ENCODE data around the gene BICRAL. TPM values are rescaled to one million over a fixed set of nuclear protein-coding genes. Genes with fewer than 3 reads are reported as not detected.
"Not testable (repeated sequence)": the region's sequence is repeated elsewhere in the genome, so short reads cannot be mapped to it uniquely, and the experiment has no call there.

The BICRAL gene
- total and polyA plus RNA-seq, 2 of the 4 experiments (the other 2 are of a cell fraction) = 4.0 to 6.1 TPM

DNA sequence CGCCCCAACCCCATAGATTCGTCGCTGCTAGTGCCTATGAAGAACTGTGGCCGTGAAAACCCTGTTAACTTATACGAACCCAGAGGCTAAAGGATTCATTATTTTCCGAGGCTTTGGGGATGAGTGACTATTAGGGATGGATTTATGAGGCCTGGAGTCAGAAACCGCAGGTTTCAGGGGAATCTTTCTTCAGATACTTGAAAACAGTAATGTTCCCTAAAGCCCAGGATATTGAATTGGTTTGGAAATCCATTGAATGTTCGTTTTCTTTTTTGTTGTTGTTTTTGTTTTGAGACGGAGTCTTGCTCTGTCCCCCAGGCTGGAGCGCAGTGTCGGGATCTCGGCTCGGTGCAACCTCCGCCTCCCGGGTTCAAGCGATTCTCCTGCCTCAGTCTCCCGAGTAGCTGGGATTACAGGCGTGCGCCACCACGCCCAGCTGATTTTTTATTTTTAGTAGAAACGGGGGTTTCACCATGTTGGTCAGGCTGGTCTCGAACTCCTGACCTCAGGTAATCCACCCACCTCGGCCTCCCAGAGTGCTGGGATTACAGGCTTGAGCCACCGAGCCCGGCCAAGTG, 98.5 kb downstream of the BICRAL start:
- H3K18ac ChIP-seq (ENCODE audit: low read depth, low read length); H2BK15ac ChIP-seq (ENCODE audit: low read depth, low read length); H3K9me3 ChIP-seq (ENCODE audit: control insufficient read depth, insufficient read depth, low read length); CTCF ChIA-PET; H3K9me1 ChIP-seq (ENCODE audit: insufficient read depth, low read length); DNase-seq; H2BK20ac ChIP-seq (ENCODE audit: low read depth, low read length); intact Hi-C loops (cut with micrococcal nuclease); dilution Hi-C loops (cut with HindIII; ENCODE audit: low sequenced_read_pairs, unreplicated experiment); ATAC-seq (ENCODE audit: low read depth); H4K20me1 ChIP-seq (ENCODE audit: insufficient read depth, low read length); H3K27me3 ChIP-seq (ENCODE audit: control insufficient read depth, insufficient read depth, low read length); H3K4me1 ChIP-seq (ENCODE audit: control insufficient read depth, insufficient read depth, low read length): not testable (repeated sequence)
- peaks cover 27% of the 10 kb centered on the region for H3K36me3 ChIP-seq (ENCODE audit: control insufficient read depth, insufficient read depth, low read length)
- peak overlapping the region; percentile 98 for H2AFZ ChIP-seq (replicated peaks; ENCODE audit: low read length, poor library complexity)
- 15% methylated on average over 10 of the region's 25 CpGs; no CpG with 5 or more reads in 1 of the 2 experiments for WGBS, 2 experiments (ENCODE audit: extremely low coverage in 2 of 2, insufficient read length in 1 of 2)
- H3K4ac ChIP-seq (ENCODE audit: low read depth, low read length) = peak overlapping the region; percentile 100
- H3K27ac ChIP-seq (ENCODE audit: insufficient read depth, low read length) = peak overlapping the region; percentile 99
- H3K79me1 ChIP-seq (ENCODE audit: low read depth in 1 of 2, low read length in 2 of 2) = peaks cover 20 to 37% of the 10 kb centered on the region in 2 experiments
- H2AK9ac ChIP-seq (replicated peaks; ENCODE audit: low read depth, low read length, poor library complexity) = peak overlapping the region; percentile 100
- H3K4me3 ChIP-seq (ENCODE audit: insufficient read depth, low read depth, low read length) = peak overlapping the region; percentile 69
- BruUV-seq (replicated peaks) = TSS peak; percentile 80
- H3K23ac ChIP-seq (ENCODE audit: low read depth, low read length) = peak overlapping the region; percentile 95
- peak overlapping the region; percentile 78 for H2AK5ac ChIP-seq (ENCODE audit: low read depth, low read length)
- H4K5ac ChIP-seq (ENCODE audit: low read depth, low read length) = peak overlapping the region; percentile 73
- TF ChIP-seq CHD1 (IDR thresholded peaks at IDR 0.05; ENCODE audit: low read depth, low read length) = 0 out of 2 replicates have a peak, but pooled peaks have one; percentile 14
- H2BK120ac ChIP-seq (ENCODE audit: low read depth, low read length) = peak overlapping the region; percentile 37; the same call in 1 of the 2 replicates
- H2BK5ac ChIP-seq (ENCODE audit: low read depth, low read length, poor library complexity, severe bottlenecking) = peak overlapping the region; percentile 99
- in situ Hi-C loops (cut with MboI; ENCODE audit: low sequenced_read_pairs) = loop anchor here (25.0 kb wide), 1 partner anchor 793 kb away; no protein-coding TSS in a partner anchor
- H4K8ac ChIP-seq (ENCODE audit: low read depth in 2 of 2, low read length in 2 of 2) = peak overlapping the region; percentile 97 to 98
- H3K9ac ChIP-seq (ENCODE audit: low read depth, low read length) = peak overlapping the region; percentile 97
- peak overlapping the region; percentile 78 for H3K4me2 ChIP-seq (ENCODE audit: low read depth, low read length)
- POLR2A ChIA-PET (ENCODE audit: unreplicated experiment) = interaction anchor here (0.6 to 1.2 kb wide), 5 partner anchors 9 to 183 kb away, joined by 3 to 12 read pairs (median 7); partner anchors contain the start of gene TBCC
- H3K14ac ChIP-seq (replicated peaks; ENCODE audit: low read depth, low read length) = peak overlapping the region; percentile 99
- peak overlapping the region; percentile 81 for H3K56ac ChIP-seq (ENCODE audit: extremely low read depth, insufficient read depth, low read length)
- H4K91ac ChIP-seq (ENCODE audit: insufficient read depth, low read depth, low read length) = peak overlapping the region; percentile 76

DNA sequence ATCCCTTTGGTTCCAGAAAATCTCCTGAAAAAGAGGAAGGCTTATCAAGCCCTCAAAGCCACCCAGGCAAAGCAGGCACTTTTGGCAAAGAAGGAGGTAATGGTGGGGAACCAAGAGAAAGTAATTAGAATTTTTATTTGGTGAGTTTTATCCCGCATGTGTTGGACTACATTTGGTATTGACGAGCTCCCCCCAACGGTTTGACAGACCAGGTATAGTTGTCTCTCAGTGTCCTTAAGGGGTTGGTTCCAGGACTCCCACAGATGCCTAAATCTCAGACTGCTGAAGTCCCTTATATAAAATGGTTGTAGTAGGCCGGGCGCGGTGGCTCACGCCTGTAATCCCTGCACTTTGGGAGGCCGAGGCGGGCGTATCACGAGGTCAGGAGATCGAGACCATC, 99.0 kb downstream of the BICRAL start:
- H2AK5ac ChIP-seq (ENCODE audit: low read depth, low read length); POLR2A ChIA-PET (ENCODE audit: unreplicated experiment); H4K5ac ChIP-seq (ENCODE audit: low read depth, low read length); dilution Hi-C loops (cut with HindIII; ENCODE audit: low sequenced_read_pairs, unreplicated experiment); H3K23ac ChIP-seq (ENCODE audit: low read depth, low read length); H3K14ac ChIP-seq (replicated peaks; ENCODE audit: low read depth, low read length); intact Hi-C loops (cut with micrococcal nuclease); H3K27ac ChIP-seq (ENCODE audit: insufficient read depth, low read length); H3K4me1 ChIP-seq (ENCODE audit: control insufficient read depth, insufficient read depth, low read length); DNase-seq; H3K9me1 ChIP-seq (ENCODE audit: insufficient read depth, low read length); H2BK20ac ChIP-seq (ENCODE audit: low read depth, low read length); H4K20me1 ChIP-seq (ENCODE audit: insufficient read depth, low read length); H3K4ac ChIP-seq (ENCODE audit: low read depth, low read length); H4K91ac ChIP-seq (ENCODE audit: insufficient read depth, low read depth, low read length); H3K9me3 ChIP-seq (ENCODE audit: control insufficient read depth, insufficient read depth, low read length); H2BK120ac ChIP-seq (ENCODE audit: low read depth, low read length); ATAC-seq (ENCODE audit: low read depth); H2AFZ ChIP-seq (replicated peaks; ENCODE audit: low read length, poor library complexity); H2BK5ac ChIP-seq (ENCODE audit: low read depth, low read length, poor library complexity, severe bottlenecking); BruUV-seq (replicated peaks); H2AK9ac ChIP-seq (replicated peaks; ENCODE audit: low read depth, low read length, poor library complexity); H3K18ac ChIP-seq (ENCODE audit: low read depth, low read length); H2BK15ac ChIP-seq (ENCODE audit: low read depth, low read length); H3K27me3 ChIP-seq (ENCODE audit: control insufficient read depth, insufficient read depth, low read length); CTCF ChIA-PET: not testable (repeated sequence)
- H3K79me1 ChIP-seq (ENCODE audit: low read depth in 1 of 2, low read length in 2 of 2) = peaks cover 20 to 37% of the 10 kb centered on the region in 2 experiments
- 80% methylated on average over 1 of the region's 12 CpGs; no CpG with 5 or more reads in 1 of the 2 experiments for WGBS, 2 experiments (ENCODE audit: extremely low coverage in 2 of 2, insufficient read length in 1 of 2)
- in situ Hi-C loops (cut with MboI; ENCODE audit: low sequenced_read_pairs) = loop anchor here (25.0 kb wide), 1 partner anchor 794 kb away; no protein-coding TSS in a partner anchor
- H3K4me3 ChIP-seq (ENCODE audit: insufficient read depth, low read depth, low read length) = peak overlapping the region; percentile 69; the same call in 1 of the 2 replicates
- H3K9ac ChIP-seq (ENCODE audit: low read depth, low read length) = peak overlapping the region; percentile 97
- H3K56ac ChIP-seq (ENCODE audit: extremely low read depth, insufficient read depth, low read length) = peak overlapping the region; percentile 24; the same call in 1 of the 2 replicates
- H3K36me3 ChIP-seq (ENCODE audit: control insufficient read depth, insufficient read depth, low read length) = peaks cover 33% of the 10 kb centered on the region
- peak overlapping the region in 1 of 2 experiments; percentile 97; a peak in 2 of 4 replicates for H4K8ac ChIP-seq (ENCODE audit: low read depth in 2 of 2, low read length in 2 of 2)
- peak overlapping the region; percentile 78 for H3K4me2 ChIP-seq (ENCODE audit: low read depth, low read length)
